NCI-H146 (cell line): ENCODE results near the gene RTL3.

ENCODE experiments used
- DNase-seq: peaks from one replicate; lab custom pipeline; 2025; lab: John Stamatoyannopoulos, UW

Gene RTL3

DNA sequence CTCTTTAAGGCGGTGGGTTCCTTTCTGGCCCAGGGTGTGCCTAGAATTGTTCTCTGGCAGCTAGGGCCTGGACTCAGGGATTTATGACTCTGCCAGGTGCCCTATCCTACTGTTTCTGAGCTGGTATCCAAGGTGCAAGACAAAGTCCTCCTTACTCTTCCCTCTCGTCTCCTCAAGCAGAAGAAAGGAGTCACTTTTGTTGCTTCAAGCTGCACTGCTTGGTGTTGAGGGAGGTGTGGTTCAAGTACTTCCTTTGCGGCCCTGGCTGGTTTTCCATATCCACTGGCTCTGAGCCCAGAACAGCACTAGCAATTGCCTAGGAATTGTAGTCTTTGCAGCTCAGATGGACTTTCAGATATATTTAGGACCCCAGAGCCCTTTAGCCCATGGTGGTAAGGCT, 39.3 kb downstream of the RTL3 start:
- DNase-seq: no peak

DNA sequence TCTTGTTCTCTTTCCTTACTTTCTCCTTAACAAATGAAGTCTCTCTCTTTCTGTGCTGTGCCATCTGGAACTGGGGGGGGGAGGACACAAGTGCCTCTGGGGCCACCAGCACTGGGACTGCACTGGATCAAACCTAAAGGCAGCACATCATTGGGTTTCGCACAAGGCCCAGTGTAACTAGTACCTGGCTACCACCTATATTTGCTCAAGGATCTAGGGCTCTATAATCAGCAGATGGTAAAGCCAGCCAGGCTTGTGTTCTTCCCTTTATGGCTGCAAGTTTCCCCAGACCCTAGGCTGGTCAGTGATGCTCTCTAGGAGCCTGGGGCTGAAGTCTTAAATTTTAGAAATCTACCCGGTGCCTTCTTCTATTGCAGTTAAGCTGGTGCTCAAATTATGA, 40.1 kb downstream of the RTL3 start:
- DNase-seq: no peak

DNA sequence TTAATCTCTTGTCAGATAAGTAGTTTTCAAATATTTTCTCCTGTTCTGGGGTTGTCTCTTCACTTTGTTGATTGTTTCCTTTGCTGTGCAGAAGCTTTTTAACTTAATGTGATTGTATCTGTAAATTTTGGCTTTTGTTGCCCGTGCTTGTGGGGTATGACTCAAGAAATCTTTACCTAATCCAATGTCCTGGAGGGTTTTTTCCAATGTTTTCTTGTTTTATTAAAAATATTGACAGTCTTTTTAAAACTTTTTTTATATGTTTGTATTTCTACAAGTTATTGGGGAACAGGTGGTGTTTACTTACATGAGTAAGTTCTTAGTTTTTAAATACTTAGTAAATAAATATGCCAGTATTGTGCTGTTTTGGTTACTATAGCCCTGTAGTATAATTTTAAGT, 44.9 kb downstream of the RTL3 start:
- DNase-seq: no peak
